HG03460 (cell line): ENCODE measurements around the gene SAXO2.
"Not testable (repeated sequence)": the region's sequence is repeated elsewhere in the genome, so short reads cannot be mapped to it uniquely, and the experiment has no call there.

Experiments
- ATAC-seq: cut with Tn5 transposase; IDR thresholded peaks from one replicate; pipeline ENCODE4 v1.9.1; 2021; ENCODE audit not compliant: unreplicated experiment

Gene SAXO2

DNA sequence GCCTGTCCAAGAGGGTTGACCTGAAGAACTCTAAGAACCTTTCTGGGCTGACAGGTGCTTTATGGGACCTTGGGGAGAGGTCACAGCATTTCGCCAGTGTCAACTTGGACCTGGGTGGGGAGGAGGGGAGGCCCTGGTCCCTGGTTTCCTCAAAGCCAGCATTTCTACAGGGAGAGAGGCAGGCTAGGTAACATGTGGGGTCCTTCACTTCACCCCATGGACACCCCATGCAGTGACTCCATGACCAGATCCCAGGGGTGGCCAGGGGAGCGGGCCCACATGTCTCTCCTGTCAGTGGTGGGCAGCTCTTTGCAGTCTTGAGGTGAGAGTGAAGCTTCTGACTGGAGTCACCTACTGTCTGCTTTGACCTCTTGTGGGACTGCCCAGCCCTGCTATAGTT lies 50.8 kb downstream of the SAXO2 start:
- ATAC-seq: no peak

DNA sequence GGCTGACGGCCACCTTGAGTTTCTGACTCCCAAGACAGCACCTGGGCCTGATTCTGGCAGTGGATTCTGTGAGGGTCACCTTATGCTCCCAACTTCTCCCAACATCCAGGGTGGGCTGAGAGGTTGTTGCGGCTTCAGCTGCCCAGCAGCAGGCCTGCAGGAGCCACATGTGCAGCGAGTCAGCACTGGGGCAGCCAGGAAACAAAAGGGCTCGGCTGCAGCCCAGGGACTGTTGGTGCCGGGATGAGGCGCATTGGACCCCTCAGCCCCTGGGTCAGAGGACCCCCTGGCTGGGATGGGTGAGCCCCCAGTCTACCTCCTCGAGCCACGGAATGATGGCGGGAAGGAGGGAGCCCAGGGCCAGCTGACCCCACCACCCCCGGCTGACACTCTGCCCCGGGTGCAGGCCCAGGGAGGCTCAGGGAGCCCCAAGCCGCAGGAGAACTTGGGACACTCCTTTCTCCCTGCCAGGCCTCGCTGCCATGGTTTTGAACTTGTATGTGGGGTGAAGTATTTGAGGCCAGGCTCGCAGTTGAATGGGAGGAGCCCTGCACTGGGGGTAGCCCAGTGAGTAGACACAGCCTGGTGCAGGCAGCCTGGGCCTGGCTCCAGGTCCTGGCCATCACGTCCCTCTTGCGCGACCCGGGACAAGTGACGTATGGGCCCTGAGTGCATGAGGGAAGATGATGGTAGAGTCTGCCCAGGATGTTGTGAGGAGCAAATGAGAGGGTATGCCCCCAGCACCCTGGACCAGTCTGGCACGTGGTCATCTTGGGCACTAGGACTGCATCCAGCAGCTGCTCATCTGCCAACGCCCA lies 51.5 kb downstream of the SAXO2 start:
- ATAC-seq: not testable (repeated sequence)

DNA sequence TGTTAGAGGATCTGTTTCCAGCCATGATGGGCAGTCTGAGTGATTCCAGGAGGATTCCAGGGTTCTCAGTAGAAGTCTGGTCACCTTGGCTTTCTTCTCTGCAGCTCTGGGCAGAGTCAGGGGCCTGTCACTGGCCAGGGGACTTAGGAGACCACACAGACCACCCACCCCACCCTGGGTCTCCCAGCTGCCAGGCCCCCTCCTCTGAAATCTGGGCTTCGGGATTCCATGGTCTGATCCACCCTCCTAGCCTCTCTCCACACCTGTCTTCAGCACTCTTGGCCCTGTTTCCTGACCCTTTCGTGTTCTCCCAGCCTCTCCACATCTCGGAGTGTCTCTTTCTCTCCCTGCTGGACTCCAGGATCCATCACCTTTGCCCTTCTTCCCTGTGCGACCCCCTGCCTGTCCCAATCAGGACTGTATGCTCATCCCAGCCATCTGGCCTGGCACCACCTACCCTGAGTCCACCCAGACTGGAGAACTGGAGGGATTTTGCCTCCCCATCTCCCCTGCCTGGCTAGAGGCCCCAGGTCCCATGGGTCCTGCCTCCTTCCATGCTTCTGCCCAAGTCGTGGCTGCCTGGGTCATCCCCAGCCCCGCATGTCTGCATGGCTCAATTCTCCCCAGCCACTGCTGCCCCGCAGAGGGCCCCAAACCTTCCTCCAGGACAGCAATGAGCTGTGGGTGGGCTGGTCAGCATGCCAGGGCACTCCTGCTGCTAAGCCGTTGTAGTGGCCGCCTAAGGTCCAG lies 52.3 kb downstream of the SAXO2 start:
- ATAC-seq: no peak

DNA sequence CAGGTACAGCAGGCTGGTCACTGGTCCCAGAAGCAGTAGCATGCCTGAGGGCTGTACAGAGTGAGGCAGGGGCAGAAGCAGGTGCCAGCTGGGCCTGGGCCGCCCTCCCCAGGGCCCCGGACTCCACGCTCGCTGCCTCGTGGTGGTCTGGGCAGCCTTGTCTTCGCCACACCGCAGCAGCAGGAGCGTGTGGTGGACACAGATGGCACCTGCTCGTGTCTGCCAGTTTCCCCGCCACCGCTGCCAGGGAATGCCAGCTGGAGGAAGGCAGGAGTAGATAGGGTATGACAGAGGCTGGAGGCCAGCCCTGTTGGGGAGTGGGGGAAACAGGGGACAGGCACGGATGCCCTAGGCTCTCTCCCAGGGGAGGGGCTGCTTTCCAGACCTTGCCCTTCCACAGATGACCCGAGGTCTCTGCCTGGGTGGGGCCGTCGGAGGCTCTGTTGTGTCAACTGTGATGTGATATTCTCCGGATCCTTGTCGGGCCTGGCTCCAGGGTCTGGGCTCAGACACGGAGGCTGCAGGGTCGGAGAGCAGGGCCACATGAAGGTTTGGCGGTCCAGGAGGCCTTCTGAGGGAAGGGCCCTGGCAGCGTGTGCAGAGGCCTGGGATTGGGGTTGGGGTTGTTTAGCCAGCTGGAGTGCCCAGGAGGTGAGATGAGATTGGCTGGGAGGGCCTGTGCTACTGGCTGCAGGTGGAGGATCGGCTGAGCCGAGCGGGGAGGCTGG lies 53.1 kb downstream of the SAXO2 start:
- no peak for ATAC-seq

DNA sequence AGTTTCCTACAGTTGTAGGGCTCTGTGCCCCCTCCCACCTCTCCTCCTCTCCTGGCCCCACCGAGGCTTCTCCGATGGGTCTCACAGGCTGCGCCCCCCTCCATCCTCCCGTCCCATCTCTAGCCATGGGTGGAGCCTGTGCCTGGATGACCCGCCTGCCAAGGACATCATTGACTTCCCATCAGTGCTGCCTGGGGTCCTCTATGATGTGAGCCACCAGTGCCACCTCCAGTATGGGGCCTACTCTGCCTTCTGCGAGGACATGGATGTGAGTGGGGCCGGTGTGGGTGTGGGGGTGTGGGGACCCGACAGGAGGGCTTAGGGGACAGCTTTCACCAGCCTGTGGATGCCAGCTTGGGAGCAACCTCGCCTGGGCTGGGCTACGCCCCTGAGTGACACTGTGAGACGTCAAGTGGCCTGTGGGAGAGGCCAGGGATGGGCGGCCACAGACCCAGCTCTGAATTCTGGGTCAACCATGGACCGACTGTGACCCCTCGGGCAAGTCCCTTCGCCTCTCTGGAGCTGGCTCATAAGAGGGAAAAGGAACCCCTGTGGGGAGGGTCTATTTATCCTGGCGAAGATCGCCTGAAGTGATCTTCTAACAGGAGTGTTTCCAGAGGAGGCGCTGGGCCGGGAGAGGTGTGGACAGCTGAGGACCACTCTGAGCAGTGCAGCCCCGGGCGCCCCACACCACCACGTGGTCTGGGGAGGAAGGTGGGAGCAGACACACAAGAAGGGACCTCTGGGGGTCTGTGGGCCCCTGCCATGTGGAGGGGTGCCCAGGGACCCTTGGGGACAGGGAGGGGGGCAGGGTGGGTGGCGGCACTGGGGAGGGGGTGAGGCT lies 53.9 kb downstream of the SAXO2 start:
- not testable (repeated sequence) for ATAC-seq

DNA sequence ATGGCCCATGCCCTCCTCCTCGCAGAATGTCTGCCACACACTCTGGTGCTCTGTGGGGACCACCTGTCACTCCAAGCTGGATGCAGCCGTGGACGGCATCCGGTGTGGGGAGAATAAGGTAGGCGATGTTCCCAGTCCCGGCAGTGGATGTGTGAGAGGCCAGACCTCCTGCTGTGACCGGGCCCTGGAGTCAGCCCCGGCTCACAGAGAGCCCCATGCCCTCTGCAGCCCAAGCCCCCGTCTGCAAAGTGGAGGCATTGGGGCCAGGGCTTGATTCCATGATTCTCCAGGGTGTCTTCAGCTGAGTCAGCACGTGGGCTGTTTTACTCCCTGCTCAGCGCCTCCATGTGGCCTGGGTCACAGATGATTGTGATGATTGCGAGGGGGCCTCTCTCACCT lies 54.5 kb downstream of the SAXO2 start:
- ATAC-seq: no peak

DNA sequence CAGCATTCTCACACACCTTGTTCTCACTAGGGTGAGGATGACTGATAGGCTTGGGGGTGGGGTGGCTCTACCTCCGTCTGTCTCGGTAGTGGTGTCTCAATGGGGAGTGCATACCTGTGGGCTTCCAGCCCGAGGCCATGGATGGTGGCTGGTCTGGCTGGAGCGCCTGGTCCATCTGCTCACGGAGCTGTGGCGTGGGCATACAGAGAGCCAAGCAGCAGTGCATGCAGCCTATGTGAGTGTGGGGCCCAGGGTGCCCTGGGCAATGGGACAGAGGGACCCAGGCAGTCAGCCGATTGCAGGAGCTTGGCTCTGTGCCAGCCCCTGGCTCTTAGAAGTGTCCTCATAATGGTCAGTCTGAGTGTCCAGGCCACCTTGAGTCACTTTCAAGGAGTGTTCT lies 54.9 kb downstream of the SAXO2 start:
- not testable (repeated sequence) for ATAC-seq

DNA sequence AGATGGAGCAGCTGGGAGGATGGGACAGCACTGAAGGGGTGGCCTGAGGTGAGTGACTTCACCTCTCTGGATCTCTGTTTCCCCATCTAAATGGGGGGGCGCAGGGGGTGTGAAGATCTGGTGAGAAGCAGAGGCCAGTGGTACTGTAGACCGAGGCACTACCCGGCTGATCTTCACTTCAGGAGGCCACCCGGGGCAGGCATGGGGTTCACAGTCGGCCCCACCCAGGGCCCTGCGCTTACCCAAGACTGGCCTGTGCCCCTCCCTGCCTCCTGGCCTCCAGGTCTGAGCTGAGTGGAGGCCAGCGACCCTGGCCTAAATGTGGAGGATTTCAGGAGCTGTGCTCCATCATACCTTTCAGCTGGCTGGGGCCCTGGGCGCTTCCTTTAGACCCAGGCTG lies 55.7 kb downstream of the SAXO2 start:
- not testable (repeated sequence) for ATAC-seq

DNA sequence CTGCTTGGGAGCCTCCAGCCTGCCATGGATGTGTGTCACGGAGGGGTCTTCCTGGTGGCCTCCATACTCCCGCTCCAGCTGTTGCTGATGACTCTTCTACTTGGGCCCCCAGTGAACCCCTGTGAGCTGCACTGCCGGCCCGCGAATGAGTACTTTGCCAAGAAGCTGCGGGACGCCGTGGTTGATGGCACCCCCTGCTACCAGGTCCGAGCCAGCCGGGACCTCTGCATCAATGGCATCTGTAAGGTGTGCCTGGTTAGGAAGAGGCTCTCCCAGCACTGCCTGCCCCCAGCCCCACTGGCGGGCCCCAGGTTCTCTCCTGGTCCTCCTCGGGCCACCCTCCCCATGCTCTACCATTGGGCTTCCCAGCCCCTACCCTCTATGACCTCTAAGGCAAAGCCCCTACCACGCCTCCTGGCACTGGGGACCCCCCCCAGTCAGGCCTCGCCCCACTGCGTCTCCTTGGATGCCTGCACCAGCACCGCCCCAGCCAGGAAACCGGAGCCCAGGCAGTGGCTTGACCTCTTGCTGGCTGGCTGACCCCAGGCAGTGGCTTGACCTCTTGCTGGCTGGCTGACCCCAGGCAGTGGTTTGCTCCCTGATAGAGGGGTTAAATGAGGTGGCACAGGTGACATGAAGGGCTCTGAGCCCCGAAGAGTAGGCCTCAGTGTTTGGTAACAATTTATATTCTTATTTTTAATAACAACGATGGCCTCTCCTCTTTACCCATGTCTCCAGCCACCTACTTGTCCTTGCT lies 57.1 kb downstream of the SAXO2 start:
- not testable (repeated sequence) for ATAC-seq

DNA sequence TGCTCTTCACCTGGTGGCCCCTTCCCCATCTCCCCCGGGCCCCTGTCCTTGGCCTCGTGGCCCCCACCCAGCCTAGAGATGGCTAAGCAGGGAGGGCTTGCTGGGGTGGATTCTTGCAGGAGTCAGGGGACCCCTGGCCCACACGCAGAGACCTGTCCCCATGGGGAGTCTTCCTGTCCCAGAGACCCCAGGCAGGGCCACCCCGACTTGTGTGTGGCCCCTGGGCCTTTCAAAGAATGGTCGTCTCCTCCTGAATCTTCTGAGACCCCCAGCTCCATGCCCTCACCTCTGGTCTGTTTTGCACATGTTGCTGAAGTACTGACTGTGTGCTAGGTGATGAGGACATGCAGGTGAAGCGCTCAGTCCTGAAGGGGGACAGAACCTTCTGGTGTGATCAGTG lies 58.2 kb downstream of the SAXO2 start:
- ATAC-seq: not testable (repeated sequence)

DNA sequence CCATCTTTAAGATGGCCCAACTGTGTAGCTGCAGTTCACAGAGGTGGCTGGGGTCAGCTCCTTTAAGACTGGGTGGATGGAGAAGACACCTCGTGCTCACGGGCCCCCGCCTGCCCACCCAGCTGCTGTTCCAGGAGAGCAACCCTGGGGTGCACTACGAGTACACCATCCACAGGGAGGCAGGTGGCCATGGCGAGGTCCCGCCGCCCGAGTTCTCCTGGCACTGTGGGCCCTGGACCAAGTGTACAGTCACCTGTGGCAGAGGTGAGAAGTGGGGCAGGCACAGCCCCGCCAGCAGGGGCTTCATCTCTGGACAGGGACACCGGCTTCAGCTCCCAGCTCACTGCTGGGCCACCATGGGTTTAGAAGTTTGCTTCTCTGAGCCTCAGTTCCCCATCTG lies 59.9 kb downstream of the SAXO2 start:
- not testable (repeated sequence) for ATAC-seq

DNA sequence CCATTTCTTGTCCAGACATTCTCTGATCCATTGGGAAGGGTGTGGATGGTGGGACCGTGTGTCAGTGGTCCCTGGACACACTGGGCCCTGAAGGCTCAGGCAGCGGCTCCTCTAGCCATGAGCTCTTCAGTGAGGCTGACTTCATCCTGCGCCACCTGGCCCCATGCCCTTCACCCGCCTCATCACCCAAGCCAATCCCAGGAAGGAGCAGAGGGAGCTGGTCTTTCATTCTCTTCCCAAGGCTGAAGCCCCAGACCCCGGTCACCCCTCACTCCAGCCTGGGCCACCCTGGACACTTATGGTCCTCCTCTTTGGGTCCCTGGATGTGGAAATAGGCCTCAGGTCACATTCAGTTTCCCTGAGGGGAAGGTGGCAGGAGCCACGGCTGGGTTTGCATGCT lies 62.2 kb downstream of the SAXO2 start:
- not testable (repeated sequence) for ATAC-seq

DNA sequence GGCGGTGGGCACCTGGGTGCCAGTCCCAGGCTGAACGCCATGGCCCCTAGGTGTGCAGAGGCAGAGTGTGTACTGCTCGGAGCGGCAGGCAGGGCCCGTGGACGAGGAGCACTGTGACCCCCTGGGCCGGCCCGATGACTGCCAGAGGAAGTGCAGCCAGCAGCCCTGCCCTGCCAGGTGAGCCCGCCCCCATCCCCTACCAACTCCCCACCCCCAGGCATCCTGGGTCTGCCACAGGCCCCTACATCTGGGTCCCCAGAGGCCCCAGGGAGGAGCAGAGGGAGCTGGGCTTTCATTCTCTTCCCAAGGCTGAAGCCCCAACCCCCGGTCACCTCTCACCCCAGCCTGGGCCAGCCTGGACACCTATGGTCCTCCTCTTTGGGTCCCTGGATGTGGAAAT lies 63.0 kb downstream of the SAXO2 start:
- not testable (repeated sequence) for ATAC-seq

DNA sequence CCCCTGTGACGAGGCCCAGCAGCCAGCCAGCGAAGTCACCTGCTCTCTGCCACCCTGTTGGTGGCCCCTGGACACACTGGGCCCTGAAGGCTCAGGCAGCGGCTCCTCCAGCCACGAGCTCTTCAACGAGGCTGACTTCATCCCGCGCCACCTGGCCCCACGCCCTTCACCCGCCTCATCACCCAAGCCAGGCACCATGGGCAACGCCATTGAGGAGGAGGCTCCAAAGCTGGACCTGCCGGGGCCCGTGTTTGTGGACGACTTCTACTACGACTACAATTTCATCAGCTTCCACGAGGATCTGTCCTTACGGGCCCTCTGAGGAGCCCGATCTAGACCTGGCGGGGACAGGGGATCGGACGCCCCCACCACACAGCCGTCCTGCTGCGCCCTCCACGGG lies 64.3 kb downstream of the SAXO2 start:
- ATAC-seq: not testable (repeated sequence)

DNA sequence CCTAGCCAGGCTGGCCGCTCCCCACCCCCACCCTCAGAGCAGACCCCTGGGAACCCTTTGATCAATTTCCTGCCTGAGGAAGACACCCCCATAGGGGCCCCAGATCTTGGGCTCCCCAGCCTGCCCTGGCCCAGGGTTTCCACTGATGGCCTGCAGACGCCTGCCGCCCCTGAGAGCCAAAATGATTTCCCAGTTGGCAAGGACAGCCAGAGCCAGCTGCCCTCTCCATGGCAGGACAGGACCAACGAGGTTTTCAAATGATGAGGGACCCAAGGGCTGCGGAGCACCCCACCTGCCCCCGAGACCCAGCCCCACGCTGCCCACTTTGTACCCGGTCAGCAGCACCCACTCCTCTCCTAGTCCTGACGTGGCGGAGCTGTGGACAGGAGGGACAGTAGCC lies 64.8 kb downstream of the SAXO2 start:
- not testable (repeated sequence) for ATAC-seq

DNA sequence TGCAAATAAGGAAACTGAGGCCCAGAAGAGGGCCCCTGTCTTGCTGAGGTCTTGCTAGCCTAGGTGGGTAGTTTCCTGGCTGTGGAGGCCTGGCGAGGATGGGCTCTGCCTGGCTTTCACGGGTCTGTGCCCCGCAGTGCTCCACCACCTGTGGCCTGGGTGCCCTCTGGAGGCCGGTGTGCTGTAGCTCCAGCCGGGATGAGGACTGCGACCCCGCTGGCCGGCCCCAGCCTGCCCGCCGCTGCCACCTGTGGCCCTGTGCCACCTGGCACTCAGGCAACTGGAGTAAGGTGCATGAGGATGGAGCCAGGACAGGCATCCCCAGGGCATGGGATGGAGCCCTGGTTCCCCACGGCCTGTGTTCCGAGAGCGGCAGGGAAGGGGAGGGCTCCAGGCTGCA lies 66.4 kb downstream of the SAXO2 start:
- not testable (repeated sequence) for ATAC-seq

DNA sequence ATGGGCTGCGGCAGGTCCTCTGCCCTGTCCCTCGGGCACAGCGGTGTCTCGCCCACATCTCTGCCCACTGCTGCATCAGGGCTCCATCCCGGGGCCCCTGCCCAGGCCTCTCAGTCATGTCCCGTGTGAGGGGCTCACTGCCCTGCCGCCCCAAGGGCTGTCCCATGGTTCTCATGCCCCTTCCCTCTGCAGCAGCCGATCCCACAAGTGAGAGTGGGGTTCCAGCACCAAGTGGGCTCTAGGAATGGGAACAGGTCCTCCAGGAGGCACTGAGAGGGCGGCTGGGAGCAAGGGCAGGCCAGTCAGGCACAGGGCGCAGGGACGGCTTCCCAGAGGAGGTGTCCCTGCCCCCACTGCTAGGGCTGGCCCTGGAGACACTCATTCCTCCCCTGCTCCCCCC lies 68.3 kb downstream of the SAXO2 start:
- not testable (repeated sequence) for ATAC-seq

DNA sequence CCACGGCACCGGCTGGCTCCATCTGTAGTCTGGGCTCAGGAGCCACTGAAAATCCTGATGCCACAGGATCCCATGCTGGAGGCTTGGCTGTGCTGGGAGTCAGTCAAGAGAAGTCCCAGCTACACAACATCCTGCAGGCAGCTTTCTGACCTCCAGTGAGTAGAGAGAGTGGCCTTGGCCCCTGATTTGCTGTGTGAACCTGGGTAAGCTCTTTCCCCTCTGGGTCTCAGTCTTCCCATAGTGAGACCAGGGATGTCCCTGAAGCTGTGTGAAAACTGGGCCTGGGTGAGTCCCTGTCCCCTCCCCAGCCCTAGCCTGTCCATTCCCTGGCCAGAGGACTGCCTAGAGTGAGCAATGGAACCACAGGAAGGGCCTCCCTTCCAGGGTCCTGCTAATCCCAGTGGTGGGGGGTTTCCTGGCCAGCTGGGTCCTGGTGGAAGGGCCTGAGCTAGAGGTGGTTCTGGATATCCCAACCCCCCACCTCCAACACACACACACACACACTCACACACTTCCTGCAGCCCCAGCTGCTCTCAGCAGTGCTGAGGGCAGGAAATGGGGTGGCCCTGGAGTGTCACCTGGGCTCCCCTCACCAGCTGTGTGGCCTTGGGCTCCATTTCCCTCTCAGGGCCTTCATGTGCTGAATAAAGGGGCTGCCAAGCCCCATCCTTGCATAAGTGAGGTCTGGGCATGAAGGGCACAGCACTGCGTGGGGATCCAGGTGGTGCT lies 69.1 kb downstream of the SAXO2 start:
- ATAC-seq: peak; percentile 82
